GM12878 (cell line): Measurements from ENCODE around the gene SHOC1. TPM values are rescaled to one million over a fixed set of nuclear protein-coding genes. Genes with fewer than 3 reads are reported as not detected.

Experiments
- ATAC-seq: fragments of 200-7000 bp; cut with Tn5 transposase; 3 replicates; pipeline ENCODE4 v1.9.1; 2020; ENCODE audit warnings: mild to moderate bottlenecking, moderate library complexity
- BruUV-seq: library from RNA; stranded (reverse); fragments of 400-500 nt; replicated peaks from 2 replicates; lab custom pipeline; 2021; lab: Mats Ljungman, UMichigan
- CTCF ChIA-PET: fragments of 300-600 bp; sonication (Branson Sonifier 250); formaldehyde crosslinking; extraction: SDS; loops from one replicate; lab custom pipeline; 2021; ENCODE audit warnings: inconsistent platforms; lab: Yijun Ruan, JAX
- POLR2A ChIA-PET: fragments of 350-600 bp; formaldehyde crosslinking; extraction: SDS; loops from one replicate; lab custom pipeline; 2021; ENCODE audit warnings: inconsistent platforms; lab: Charles Lee
- RAD21 ChIA-PET: fragments of 300-600 bp; sonication (Branson Sonifier 250); formaldehyde crosslinking; loops from one replicate; lab custom pipeline; 2023; ENCODE audit warnings: antibody characterized with exemption; ENCODE audit not compliant: unreplicated experiment; lab: Charles Lee
- SMC1A ChIA-PET: fragments of 300-600 bp; sonication (Branson Sonifier 250); formaldehyde crosslinking; loops from one replicate; lab custom pipeline; 2023; ENCODE audit not compliant: unreplicated experiment, uncharacterized antibody; lab: Charles Lee
- DNase-seq: peaks from one replicate; pipeline ENCODE4 v3.0.0-alpha.2; 2011; ENCODE audit warnings: low read depth, low spot score
- FAIRE-seq: peaks from 3 replicates; lab custom pipeline; 2011; peaks lifted over from hg19 to GRCh38; lab: Jason Lieb, UNC
- H2AFZ ChIP-seq: 2 replicates; pipeline ENCODE4 v1.6.0; 2011; ENCODE audit warnings: low read depth, low read length, control low read depth; ENCODE audit not compliant: control insufficient read depth
- H3K27ac ChIP-seq: 2 replicates; pipeline ENCODE4 v1.5.1; 2011; ENCODE audit warnings: control low read depth; ENCODE audit not compliant: control insufficient read depth, insufficient read depth
- H3K27me3 ChIP-seq, 2 experiments: replicated peaks in 1 of 2; 2 replicates each; pipeline versions ENCODE4 v1.6.0 to v1.6.1; 2011; ENCODE audit warnings: low read length in 1 of 2; ENCODE audit not compliant: control insufficient read depth in 2 of 2, insufficient read depth in 2 of 2
- H3K36me3 ChIP-seq, 2 experiments: 2 replicates each; pipeline ENCODE4 v1.5.1; 2011; ENCODE audit warnings: low read length in 1 of 2; ENCODE audit not compliant: control insufficient read depth in 2 of 2, insufficient read depth in 2 of 2
- H3K4me1 ChIP-seq: 2 replicates; pipeline ENCODE4 v1.6.1; 2011; ENCODE audit warnings: mild to moderate bottlenecking, low read length, moderate library complexity, mixed read lengths; ENCODE audit not compliant: control insufficient read depth, insufficient read depth
- H3K4me2 ChIP-seq: 2 replicates; pipeline ENCODE4 v1.6.0; 2011; ENCODE audit warnings: control low read depth; ENCODE audit not compliant: control insufficient read depth, insufficient read depth
- H3K4me3 ChIP-seq: fragments of 200-600 bp; sonication (generic); 2 replicates; pipeline ENCODE4 v1.5.1; 2016
- H3K79me2 ChIP-seq: 2 replicates; pipeline ENCODE4 v1.6.0; 2011; ENCODE audit warnings: low read length; ENCODE audit not compliant: control insufficient read depth, insufficient read depth
- H3K9ac ChIP-seq: 2 replicates; pipeline ENCODE4 v1.8.0; 2011; ENCODE audit warnings: low read length, control low read depth, mixed read lengths; ENCODE audit not compliant: control insufficient read depth, insufficient read depth
- H3K9me3 ChIP-seq: replicated peaks from 3 replicates; pipeline ENCODE4 v1.5.1; 2011; ENCODE audit warnings: mild to moderate bottlenecking, low read length; ENCODE audit not compliant: control insufficient read depth, insufficient read depth
- H4K20me1 ChIP-seq: 2 replicates; pipeline ENCODE4 v1.6.0; 2011; ENCODE audit not compliant: control insufficient read depth, insufficient read depth
- ASH2L ChIP-seq: fragments of 300-600, 200-600 bp; sonication (generic); IDR thresholded peaks from 2 replicates; pipeline ENCODE4 v1.6.1; 2017; ENCODE audit warnings: low read depth, mild to moderate bottlenecking, borderline replicate concordance
- BCL3 ChIP-seq: IDR thresholded peaks from 2 replicates; pipeline ENCODE4 v1.6.1; 2011; ENCODE audit warnings: borderline replicate concordance, low read depth, mild to moderate bottlenecking, moderate library complexity, low read length; ENCODE audit not compliant: insufficient read depth, poor library complexity, severe bottlenecking
- BMI1 ChIP-seq: fragments of 450-650 bp; IDR thresholded peaks from 2 replicates; pipeline ENCODE4 v1.6.1; 2016; ENCODE audit warnings: mild to moderate bottlenecking, moderate library complexity, borderline replicate concordance
- CTCF ChIP-seq, 3 experiments: IDR thresholded peaks in 2 of 3; conservative IDR thresholded peaks in 1 of 3; 2 replicates each; pipeline ENCODE4 v1.5.1; 2011; ENCODE audit warnings: low read depth in 3 of 3, low read length in 3 of 3, mild to moderate bottlenecking in 3 of 3, control low read depth in 2 of 3, moderate library complexity in 2 of 3, inconsistent platforms in 1 of 3, mixed read lengths in 1 of 3; ENCODE audit not compliant: control insufficient read depth in 2 of 3, insufficient read depth in 1 of 3; ENCODE audit errors: extremely low read depth in 1 of 3
- EZH2 ChIP-seq: IDR thresholded peaks from 2 replicates; pipeline ENCODE4 v1.6.1; 2012; ENCODE audit warnings: low read depth, mild to moderate bottlenecking, control low read depth, inconsistent platforms, low read length, borderline replicate concordance; ENCODE audit not compliant: control insufficient read depth
- FOS ChIP-seq: IDR thresholded peaks from 3 replicates; pipeline ENCODE4 v1.6.1; 2011; ENCODE audit warnings: borderline replicate concordance; ENCODE audit not compliant: insufficient read length; ENCODE audit errors: extremely low read depth
- KAT2A ChIP-seq: conservative IDR thresholded peaks from 2 replicates; pipeline ENCODE4 v1.6.1; 2011; ENCODE audit warnings: low read depth, low read length; ENCODE audit not compliant: control insufficient read depth
- KLF5 ChIP-seq: fragments of 450-650 bp; IDR thresholded peaks from 2 replicates; pipeline ENCODE4 v1.6.1; 2014; ENCODE audit warnings: mild to moderate bottlenecking; ENCODE audit not compliant: partially characterized antibody
- NRF1 ChIP-seq: conservative IDR thresholded peaks from 2 replicates; pipeline ENCODE4 v1.6.1; 2011; ENCODE audit warnings: mild to moderate bottlenecking, low read depth, low read length, improper control_type of control experiment
- RFX5 ChIP-seq: IDR thresholded peaks from 2 replicates; pipeline ENCODE4 v1.6.1; 2011; ENCODE audit warnings: low read depth, low read length, improper control_type of control experiment
- SREBF1 ChIP-seq: IDR thresholded peaks from 2 replicates; pipeline ENCODE4 v1.6.1; 2012; ENCODE audit warnings: mild to moderate bottlenecking, low read length
- USF2 ChIP-seq: IDR thresholded peaks from 2 replicates; pipeline ENCODE4 v1.6.1; 2011; ENCODE audit warnings: low read depth, low read length, improper control_type of control experiment, borderline replicate concordance
- ZNF592 ChIP-seq: fragments of 450-650 bp; IDR thresholded peaks from 2 replicates; pipeline ENCODE4 v1.6.1; 2017; ENCODE audit warnings: mild to moderate bottlenecking, moderate library complexity
- WGBS: methylation state at CpG from one replicate; pipeline ENCODE4 v1.1.6; 2016; ENCODE audit warnings: low lambda C conversion rate; ENCODE audit not compliant: insufficient replicate concordance, insufficient coverage; ENCODE audit errors: missing lambda C conversion rate; 5-methylcytosine and 5-hydroxymethylcytosine counted together
- in situ Hi-C: fragments of 300-500 bp; cut with MboI; formaldehyde crosslinking; loops from 9 replicates; pipeline ENCODE4 v1.14.3; 2018; ENCODE audit warnings: mixed read lengths
- intact Hi-C: fragments of 100-400 bp; cut with micrococcal nuclease; formaldehyde crosslinking; loops from one replicate; pipeline ENCODE4 v1.14.2; 2022; ENCODE audit not compliant: unreplicated experiment
- polyA plus RNA-seq, 11 experiments: library from polyadenylated mRNA; depleted of rRNA in 4 of 11; unstranded in 6 of 11; stranded (reverse) in 5 of 11; fragments of >200 nt; fragmentation: Nextera tagmentation in 4 of 11; fragmentation: Illumina TruSeq in 1 of 11; extraction: Ambion mirVana in 4 of 11; extraction: Trizol in 1 of 11; gene quantifications; 1 replicate in 1 of 11; 2 replicates in 10 of 11; pipeline versions ENCODE4 v1.2.1 to v1.2.3, GENCODE V29; 2011 to 2016; ENCODE audit warnings: inconsistent platforms in 2 of 11, missing spikeins in 2 of 11, low read depth in 1 of 11
- total RNA-seq, 4 experiments: library from RNA; depleted of rRNA in 3 of 4; stranded (reverse); fragments of >200 nt in 3 of 4; fragmentation: Illumina TruSeq in 1 of 4; extraction: Trizol in 1 of 4; gene quantifications; 2 replicates each; pipeline versions ENCODE4 v1.2.1 to v1.2.3, GENCODE V29; 2013 to 2021

The SHOC1 gene
- total and polyA plus RNA-seq, 10 of the 15 experiments (the other 5 are each of a cell fraction or from before 2014, with no cell fraction given), result under 0.01 to 0.11 (median 0.04) TPM; not detected in 3

- no peak for TF ChIP-seq ZNF592
- TF ChIP-seq FOS, result no peak
Measured at GRCh38 chr9:111833941-111834340, 39.2 kb upstream of the SHOC1 start (continued).

- CTCF ChIA-PET, result interaction anchor here (8.9 kb wide), 1 partner anchor 242 kb away, joined by 65 read pairs; no protein-coding TSS in a partner anchor
- intact Hi-C loops, result loop anchor here (5.0 kb wide), 1 partner anchor 150 kb away; no protein-coding TSS in a partner anchor
- no peak for TF ChIP-seq USF2
- TF ChIP-seq KAT2A, result no peak
- no peak for TF ChIP-seq NRF1
- no peak for TF ChIP-seq SREBF1
- TF ChIP-seq BCL3, result no peak
- TF ChIP-seq EZH2, result no peak
- TF ChIP-seq CTCF (IDR thresholded peaks at IDR 0.05 in 2 of 3, conservative IDR thresholded peaks at IDR 0.05 in 1 of 3; ENCODE audit: control insufficient read depth in 2 of 3, extremely low read depth in 1 of 3, insufficient read depth in 1 of 3, low read depth in 3 of 3, low read length in 3 of 3), result no peak
- TF ChIP-seq BMI1, result no peak
- no peak for TF ChIP-seq RFX5
- no peak for TF ChIP-seq KLF5
- TF ChIP-seq ASH2L, result no peak
Measured at GRCh38 chr9:111832449-111832848, 37.7 kb upstream of the SHOC1 start.

More at GRCh38 chr9:111832449-111832848, 37.7 kb upstream of the SHOC1 start:
- no peaks in the 10 kb centered on the region for H3K79me2 ChIP-seq
- no peaks in the 10 kb centered on the region for H3K9me3 ChIP-seq
- ATAC-seq (no peak), FAIRE-seq (no peak), DNase-seq (no peak)
- no peak overlapping the region for H3K27ac ChIP-seq
- ChIA-PET RAD21 (interaction anchor here (2.1 kb wide), 1 partner anchor 242 kb away, joined by 7 read pairs; no protein-coding TSS in a partner anchor), SMC1A (interaction anchor here (0.6 to 1.7 kb wide), 3 partner anchors 143 to 242 kb away, joined by 3 to 7 read pairs (median 3); no protein-coding TSS in a partner anchor), POLR2A (no interaction called here)
- H3K36me3 ChIP-seq, result no peaks in the 10 kb centered on the region
- no peaks in the 10 kb centered on the region for H3K27me3 ChIP-seq
- in situ Hi-C loops, result no loop called here
- H4K20me1 ChIP-seq, result no peaks in the 10 kb centered on the region
- WGBS, result 39% methylated on average over 2 of the region's 2 CpGs
- BruUV-seq, result no TSS peak
- no peak overlapping the region for H3K4me3 ChIP-seq
- no peak overlapping the region for H3K4me2 ChIP-seq
- H3K9ac ChIP-seq, result no peak overlapping the region
- H3K4me1 ChIP-seq, result peaks cover 4% of the 10 kb centered on the region; the same call in 1 of the 2 replicates
- H2AFZ ChIP-seq, result no peak overlapping the region
